ENCODE measurements around the gene CAMTA1. TPM values are rescaled to one million over a fixed set of nuclear protein-coding genes. Genes with fewer than 3 reads are reported as not detected.

The CAMTA1 gene
- total and polyA plus RNA-seq, 8 donors: 13.0 to 54.2 (median 23.6) TPM

DNA sequence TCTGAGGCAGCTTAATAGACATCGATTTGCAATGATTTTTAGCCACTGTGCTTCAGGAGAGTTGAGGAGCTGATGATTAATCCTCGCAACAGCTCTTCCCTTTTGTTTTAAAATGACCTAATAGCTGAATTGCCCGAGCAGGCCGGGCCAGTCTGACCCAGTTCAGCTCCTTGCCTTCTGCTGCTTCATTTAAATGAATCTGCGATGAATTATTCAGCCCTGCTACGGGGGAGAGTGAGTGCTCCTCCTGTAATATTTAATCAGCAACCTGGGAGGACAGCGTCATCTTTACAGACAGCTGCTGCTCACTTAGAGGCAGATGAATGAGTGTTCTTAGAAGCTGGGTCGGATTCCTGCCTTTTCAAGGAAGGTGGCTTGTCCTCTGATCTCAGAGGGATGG is 325.1 kb downstream of the CAMTA1 start:
- 62 to 64% methylated on average over 8 of the region's 8 CpGs for WGBS, 2 donors
- no peak for DNase-seq
- FAIRE-seq: no peak
- no peaks in the 10 kb centered on the region for H3K4me1 ChIP-seq
- no peaks in the 10 kb centered on the region for H3K9me3 ChIP-seq
- TF ChIP-seq, protein P1, sequence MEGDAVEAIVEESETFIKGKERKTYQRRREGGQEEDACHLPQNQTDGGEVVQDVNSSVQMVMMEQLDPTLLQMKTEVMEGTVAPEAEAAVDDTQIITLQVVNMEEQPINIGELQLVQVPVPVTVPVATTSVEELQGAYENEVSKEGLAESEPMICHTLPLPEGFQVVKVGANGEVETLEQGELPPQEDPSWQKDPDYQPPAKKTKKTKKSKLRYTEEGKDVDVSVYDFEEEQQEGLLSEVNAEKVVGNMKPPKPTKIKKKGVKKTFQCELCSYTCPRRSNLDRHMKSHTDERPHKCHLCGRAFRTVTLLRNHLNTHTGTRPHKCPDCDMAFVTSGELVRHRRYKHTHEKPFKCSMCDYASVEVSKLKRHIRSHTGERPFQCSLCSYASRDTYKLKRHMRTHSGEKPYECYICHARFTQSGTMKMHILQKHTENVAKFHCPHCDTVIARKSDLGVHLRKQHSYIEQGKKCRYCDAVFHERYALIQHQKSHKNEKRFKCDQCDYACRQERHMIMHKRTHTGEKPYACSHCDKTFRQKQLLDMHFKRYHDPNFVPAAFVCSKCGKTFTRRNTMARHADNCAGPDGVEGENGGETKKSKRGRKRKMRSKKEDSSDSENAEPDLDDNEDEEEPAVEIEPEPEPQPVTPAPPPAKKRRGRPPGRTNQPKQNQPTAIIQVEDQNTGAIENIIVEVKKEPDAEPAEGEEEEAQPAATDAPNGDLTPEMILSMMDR (IDR thresholded peaks at IDR 0.05): no peak
- no peak for ATAC-seq
- intact Hi-C loops (cut with DNase I): no loop called here
- no peaks in the 10 kb centered on the region for H3K36me3 ChIP-seq
- no peak overlapping the region for H3K4me3 ChIP-seq
- no peaks in the 10 kb centered on the region for H3K27me3 ChIP-seq
- no peak overlapping the region for H3K27ac ChIP-seq

DNA sequence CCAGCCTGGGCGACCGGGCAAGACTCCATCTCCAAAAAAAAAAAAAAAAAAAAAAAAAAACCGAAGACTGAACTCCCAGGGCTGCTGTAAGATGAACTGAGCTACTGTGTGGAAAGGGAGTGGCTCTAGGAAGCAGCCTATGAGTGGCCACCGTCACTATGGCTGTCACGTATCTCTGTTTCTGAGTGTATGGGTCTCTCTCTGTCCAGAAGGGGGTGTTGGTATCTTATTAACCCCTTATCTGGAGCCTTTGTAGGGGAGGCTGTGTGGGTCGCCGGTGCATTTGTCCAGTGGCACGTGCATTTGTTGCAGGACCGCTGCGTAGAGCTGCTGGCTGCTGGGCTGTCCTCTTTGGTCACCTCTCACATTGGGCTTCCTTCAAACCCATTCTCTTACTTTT is 326.6 kb downstream of the CAMTA1 start:
- Histone ChIP-seq H3K4me3 (no peak overlapping the region), H3K27ac (no peak overlapping the region), H3K27me3 (no peaks in the 10 kb centered on the region), H3K9me3 (no peaks in the 10 kb centered on the region), H3K4me1 (no peaks in the 10 kb centered on the region), H3K36me3 (no peaks in the 10 kb centered on the region)
- FAIRE-seq (no peak), DNase-seq (no peak), ATAC-seq (no peak)
- intact Hi-C loops (cut with DNase I): no loop called here
- WGBS, 2 donors: 62 to 76% methylated on average over 10 of the region's 10 CpGs
- TF ChIP-seq, protein P1 (IDR thresholded peaks at IDR 0.05): no peak

DNA sequence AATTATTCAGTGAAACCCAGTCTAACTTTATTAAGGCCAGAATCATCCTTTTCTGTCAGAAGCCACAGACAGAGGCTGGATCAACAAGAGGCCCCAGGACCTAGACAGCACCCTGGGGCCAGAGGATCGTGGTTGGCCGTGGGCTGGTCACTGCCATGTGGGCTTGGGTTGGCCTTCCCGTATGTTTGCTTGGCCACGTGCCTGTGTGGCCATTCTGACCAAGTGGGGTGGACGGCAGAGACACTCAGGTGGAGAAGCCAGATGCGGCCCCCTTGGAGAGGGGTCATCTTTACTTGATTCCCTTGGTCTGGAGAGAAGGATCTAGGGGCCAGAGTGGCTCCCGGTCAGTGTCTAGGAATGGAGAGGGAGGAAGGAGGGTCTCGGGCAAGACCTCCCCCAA is 327.9 kb downstream of the CAMTA1 start:
- no peak for FAIRE-seq
- no peak for DNase-seq
- WGBS, 2 donors: 83 to 86% methylated on average over 8 of the region's 8 CpGs

DNA sequence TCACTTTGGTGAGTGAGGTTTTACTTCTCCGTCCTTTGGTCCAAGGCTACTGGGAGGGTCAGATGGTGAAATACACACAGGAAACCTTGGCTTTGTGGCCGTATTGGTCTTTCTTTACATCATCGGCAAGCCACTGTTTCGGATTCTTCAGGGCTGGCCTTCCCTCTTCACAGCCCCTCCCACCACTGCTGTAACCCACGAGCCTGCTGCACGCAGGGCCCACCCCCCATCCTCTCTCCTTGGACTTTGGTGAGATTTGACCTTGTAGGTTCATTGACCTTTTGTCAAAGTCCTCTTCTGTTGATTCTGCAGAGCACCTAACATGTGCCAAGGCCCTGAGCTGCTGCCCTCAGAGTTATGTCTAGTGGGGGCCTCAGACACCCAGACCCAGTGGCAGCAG is 328.6 kb downstream of the CAMTA1 start:
- TF ChIP-seq, protein P1 (IDR thresholded peaks at IDR 0.05): no peak
- Histone ChIP-seq H3K9me3 (no peaks in the 10 kb centered on the region), H3K36me3 (no peaks in the 10 kb centered on the region), H3K27me3 (no peaks in the 10 kb centered on the region), H3K27ac (no peak overlapping the region), H3K4me3 (no peak overlapping the region), H3K4me1 (no peaks in the 10 kb centered on the region)
- intact Hi-C loops (cut with DNase I): no loop called here
- WGBS, 2 donors: 75 to 76% methylated on average over 6 of the region's 6 CpGs
- DNase-seq (no peak), ATAC-seq (no peak), FAIRE-seq (no peak)

More for the DNA sequence above, 327.9 kb downstream of the CAMTA1 start:
- intact Hi-C loops (cut with DNase I): no loop called here
- H3K36me3 ChIP-seq: no peaks in the 10 kb centered on the region
- H3K4me1 ChIP-seq: no peaks in the 10 kb centered on the region
- H3K27me3 ChIP-seq: no peaks in the 10 kb centered on the region
- no peak overlapping the region for H3K27ac ChIP-seq
- H3K4me3 ChIP-seq: no peak overlapping the region
- H3K9me3 ChIP-seq: no peaks in the 10 kb centered on the region
- TF ChIP-seq, protein P1 (IDR thresholded peaks at IDR 0.05): no peak
- ATAC-seq: no peak

DNA sequence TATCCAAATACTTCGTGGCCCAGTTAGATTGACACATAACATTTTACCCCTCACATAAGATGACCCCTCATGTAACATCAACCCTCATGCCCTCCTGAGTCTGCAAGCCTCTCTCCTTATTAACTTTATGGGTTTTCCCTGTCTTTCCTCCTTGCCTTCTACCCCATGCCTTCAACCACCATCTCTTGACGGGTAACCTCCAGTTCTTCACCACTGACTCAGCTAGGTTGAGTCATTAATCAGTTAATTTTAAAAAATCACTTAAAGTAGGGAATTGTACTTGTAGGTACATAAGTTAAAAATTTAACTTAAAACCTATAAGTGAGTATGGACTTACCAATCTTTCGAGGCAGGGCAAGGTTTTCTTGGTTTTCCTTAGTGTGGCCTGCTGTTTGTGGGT is 330.7 kb downstream of the CAMTA1 start:
- ATAC-seq: no peak
- H3K36me3 ChIP-seq: no peaks in the 10 kb centered on the region
- H3K4me1 ChIP-seq: no peaks in the 10 kb centered on the region
- DNase-seq: no peak
- no peak overlapping the region for H3K27ac ChIP-seq
- 84 to 88% methylated on average over 3 of the region's 3 CpGs for WGBS, 2 donors
- H3K9me3 ChIP-seq: no peaks in the 10 kb centered on the region
- no peaks in the 10 kb centered on the region for H3K27me3 ChIP-seq
- TF ChIP-seq, protein P1 (IDR thresholded peaks at IDR 0.05): no peak
- no peak for FAIRE-seq
- intact Hi-C loops (cut with DNase I): no loop called here
- no peak overlapping the region for H3K4me3 ChIP-seq
